ENCODE results near the gene ATP8A1.
A peak's percentile ranks its signal among the peaks of the same experiment; 100 is the strongest.

The ATP8A1 gene

DNA sequence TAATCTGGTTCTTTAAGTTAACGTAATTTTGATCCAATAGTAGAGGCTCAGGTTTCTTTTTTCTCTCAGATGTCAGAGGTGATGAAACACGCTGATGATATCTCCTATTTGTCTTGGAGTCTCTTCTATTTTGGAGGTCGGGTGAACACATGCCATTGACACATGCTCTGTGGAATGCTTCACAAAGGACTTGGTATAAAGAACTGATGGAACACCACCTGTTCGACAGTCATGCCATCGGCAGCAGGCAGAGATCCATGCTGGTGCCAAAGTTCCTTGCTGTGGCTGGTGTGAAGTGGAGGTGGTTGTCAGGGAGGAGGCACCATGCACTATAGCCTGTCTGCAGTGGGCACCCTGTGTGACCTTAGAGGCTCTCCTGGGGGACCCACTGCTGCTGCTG lies 94.9 kb downstream of the ATP8A1 start:
- no peak for DNase-seq

DNA sequence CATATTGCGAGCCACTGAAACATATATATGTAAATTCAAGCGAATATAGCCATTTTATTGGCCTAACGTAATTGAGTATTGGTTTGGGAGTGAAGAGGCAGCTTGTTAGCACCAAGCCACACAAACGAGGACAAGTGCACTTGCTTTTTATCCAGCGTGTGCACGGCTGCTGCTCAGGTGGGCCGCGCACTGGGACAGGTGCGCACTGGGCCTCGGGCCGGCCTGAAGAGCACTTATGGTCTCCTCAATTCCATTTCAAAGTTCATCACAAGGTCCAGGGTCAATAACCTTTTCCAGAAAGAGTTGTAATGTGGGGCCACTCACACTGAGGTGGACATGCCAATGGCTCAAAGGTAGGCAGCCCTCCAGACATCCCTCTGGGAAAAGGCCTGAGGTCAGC lies 95.9 kb downstream of the ATP8A1 start:
- DNase-seq, result no peak

DNA sequence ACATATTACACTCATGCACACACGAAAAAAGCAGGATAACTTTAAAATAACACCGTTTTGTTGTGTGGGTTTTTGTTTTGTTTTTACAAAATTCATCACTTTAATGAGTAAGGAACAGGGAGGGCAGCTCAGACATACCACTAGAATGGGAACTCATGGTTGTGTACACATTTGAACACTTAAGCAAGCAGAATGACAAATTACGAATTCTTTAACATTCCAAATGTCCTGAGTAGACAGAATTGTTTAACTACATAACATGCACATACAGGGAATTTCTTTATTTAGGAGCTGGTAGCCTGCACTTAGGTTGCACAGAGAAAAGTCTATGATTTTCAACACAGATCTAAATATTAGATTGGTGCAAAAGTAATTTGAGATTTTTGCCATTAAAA lies 96.4 kb downstream of the ATP8A1 start:
- no peak for DNase-seq

DNA sequence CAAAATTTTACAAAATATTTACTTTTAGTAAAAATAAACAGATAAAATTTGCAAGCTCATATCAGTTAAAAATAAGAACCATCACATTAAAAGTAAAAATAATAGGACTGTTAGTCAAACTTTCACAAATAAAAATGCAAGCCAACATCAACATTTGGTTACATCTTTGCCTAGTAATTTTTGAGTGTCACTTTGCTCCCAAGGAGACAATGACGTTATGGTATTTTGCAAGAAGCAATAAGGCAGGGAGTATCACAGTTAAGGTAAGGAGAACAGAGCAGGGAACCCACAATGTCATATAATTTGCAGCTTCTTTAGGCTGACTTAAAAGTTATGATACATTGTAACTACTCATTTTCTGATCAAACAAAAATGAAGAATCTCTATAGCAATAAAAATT lies 98.7 kb downstream of the ATP8A1 start:
- DNase-seq, result no peak

DNA sequence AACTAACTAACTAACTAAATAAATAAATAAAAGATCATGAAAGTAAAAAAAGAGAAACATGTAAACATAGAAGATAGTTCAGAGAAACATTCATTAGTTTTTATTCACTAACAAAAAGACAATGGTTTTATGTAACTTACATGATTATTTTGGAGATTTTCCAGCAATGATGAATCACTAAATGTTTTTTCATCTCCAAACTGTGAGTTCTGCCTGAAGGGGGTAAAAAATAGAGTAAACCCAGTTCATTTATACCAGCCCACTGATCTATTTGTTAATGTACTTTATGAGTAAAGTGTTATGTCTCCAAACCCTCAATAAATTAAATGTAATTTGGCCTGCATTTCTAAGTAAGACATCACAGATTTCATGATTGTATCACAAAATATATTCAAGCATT lies 101.1 kb downstream of the ATP8A1 start:
- DNase-seq, result no peak

DNA sequence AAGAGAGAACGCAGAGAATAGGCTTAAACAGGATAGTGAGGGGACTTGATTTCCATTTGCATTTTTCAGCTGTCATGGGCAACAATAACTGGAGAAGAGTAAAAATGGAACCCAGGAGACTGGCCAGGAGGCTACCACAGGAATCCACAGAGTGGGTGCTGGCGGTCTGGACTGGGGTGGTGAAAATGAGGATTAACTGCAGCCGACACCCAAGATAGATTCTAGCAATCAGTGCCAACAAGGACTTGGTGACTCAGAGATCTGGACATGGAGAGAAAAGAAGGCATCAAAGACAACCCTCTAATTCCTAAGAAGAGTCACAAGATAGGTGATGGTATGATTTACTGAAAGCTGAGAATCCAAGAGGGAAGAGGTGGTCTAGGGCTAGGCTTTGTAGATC lies 102.8 kb downstream of the ATP8A1 start:
- DNase-seq, result no peak

DNA sequence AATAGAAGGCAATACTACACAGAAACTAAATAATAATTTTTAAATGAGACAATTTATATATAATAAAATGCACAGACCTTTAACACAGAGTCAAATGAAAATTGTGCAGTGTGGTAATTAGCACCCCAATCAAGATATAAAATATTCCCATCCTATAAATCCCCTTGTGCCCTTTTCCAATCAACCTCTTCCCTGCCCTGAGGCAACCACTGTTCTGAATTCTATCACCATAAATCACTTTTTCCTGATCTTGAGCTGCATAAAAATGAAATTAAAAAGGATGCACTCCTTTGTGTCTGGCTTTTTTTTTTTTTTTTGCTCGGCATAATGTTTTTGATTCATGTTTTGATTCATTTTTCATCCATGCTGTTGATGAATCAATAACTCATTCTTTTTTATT lies 107.0 kb downstream of the ATP8A1 start:
- no peak for DNase-seq

DNA sequence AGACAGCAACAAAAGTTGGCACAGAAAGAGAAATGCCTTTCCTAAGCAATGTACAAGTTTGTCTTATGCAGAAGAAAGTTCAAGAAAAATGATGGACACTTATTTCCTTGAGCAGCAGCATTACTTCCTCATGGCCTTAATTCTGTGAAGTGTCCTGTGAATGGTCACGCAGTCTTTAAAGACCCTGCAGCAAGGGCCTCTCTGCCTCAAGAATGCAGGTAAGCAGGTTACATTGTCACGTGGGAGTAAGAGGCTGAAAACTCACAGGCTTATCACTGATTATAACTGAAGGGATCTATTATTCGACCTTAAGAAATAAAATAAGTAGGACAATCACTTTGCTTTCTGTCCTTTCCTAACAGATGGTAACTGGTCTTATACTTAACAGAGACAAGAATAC lies 109.1 kb downstream of the ATP8A1 start:
- no peak for DNase-seq

DNA sequence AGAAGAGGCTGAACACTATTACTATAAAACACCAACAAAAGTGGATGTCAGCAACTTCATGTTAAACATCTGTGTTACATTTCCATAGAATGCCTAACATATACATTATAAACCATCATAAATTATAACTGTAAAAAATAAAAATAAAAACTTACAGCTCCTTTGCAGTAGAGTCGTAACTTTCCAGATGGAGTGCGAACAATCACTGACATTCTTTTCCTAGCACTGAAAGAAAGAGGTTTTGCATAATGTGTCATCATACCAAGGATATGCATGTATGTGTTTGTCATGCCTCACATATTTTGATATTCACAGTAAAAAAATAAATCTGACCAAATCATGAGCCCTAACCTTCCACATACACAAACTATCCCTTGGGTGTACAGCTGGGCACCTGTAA lies 113.1 kb downstream of the ATP8A1 start:
- DNase-seq, result no peak

DNA sequence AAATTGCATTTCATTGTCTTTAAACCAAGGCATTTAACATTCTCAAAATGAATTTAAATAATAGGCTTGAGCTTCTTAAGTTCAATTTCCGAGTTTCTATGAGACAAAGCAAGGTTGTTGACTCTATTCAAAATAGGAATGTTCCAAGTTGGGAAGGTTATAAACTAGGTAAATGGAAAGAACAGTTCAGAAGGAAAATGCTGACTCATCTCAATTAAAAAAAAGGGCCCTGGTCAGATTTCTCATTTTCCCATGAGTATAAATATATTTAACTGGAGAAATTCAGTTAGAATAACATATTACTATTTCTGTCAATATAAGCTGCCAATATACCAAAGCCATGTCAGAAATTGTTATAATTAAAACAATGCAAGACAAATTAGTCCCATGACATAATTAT lies 113.8 kb downstream of the ATP8A1 start:
- DNase-seq, result no peak

DNA sequence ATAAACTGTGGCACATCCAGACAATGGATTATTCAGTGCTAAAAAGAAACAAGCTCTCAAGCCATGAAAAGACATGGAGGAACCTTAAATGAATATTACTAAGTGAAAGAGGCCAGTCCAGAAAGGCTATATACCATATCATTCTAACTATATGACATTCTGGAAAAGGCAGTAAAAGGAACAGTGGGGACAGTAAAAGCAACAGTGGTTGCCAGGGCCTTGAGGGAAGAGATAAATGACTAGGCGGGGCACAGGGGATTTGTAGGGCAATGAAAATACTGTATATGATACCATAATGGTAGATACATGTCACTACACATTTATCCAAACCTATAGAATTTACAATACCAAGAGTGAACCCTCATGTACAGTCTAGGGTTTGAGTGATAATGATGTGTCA lies 115.3 kb downstream of the ATP8A1 start:
- DNase-seq, result no peak

DNA sequence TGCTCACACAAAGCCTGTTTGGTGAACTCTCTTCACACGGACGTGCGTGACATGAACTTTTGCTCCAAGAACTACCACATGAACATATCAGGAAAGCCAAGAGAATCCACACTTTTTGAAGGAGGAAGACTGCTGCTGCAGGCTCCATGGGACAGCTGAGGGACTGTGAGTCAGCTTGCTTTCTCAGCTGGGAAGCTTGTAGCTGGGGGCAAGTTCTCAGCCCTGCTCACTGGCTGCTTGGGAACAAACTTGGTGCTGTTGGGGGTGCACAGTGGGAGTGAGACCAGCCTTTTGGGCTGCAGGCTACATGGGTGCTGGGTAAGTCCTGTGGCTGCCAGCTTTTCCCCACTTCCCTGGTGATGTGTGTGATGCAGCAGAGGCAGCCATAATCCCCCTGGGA lies 123.9 kb downstream of the ATP8A1 start:
- DNase-seq, result no peak

DNA sequence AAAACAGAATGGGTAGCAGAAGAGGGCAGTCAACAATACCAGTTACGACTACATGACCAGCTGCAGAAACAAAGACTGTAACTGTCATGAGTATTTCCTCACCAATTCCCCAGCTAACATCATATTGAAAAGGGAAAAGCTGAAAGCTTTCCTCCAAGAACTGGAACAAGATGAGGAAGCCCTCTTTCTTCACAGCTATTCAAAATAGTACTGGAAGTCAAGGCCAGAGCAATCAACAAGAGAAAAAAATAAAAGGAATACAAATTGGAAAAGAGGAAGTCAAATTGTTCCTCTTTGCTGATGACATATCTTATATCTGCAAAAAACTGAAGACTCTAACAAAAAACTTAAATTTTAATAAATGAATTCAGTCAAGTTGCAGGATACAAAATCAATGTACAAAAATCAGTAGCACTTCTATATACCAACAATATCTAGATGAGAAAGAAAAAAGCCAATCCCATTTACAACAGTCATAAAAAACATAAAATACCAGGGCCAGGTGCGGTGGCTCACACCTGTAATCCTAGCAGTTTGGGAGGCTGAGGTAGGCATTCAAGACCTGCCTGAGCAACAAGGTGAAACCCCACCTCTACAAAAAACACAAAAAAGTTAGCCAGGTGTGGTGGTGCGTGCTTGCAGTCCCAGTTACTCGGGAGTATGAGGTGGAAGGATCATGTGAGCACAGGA lies 125.4 kb downstream of the ATP8A1 start:
- DNase-seq, result no peak

DNA sequence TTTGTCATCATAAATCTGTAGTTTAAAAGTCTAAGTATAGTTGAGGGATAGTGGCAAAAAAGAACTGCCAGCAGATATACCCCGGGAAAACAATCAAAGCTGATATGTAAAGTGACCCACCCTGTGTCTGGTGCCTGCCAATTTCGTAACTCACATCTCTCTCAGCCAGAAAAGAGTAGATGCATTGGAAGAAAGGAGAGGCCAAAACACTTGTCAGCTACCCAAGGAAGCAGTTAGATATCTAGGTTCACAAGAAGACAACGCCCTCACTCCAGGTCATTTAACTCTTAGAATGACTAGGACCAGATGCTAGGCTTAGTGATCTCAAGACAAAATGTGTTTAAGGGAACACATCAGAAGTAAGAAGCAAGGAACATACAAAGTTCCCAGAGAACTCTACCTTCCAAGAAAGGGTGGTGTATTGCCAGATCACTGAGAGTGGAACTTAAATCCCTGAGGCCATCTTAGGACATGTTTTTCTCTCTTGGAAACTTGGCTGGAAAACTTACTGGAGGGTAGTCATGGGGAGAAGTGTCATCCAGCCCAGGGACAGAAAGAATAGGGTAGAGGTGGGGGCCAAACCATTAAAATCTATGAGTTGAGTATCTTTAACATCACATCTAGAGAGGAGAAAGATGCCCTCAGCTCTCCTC lies 133.7 kb downstream of the ATP8A1 start:
- no peak for DNase-seq

DNA sequence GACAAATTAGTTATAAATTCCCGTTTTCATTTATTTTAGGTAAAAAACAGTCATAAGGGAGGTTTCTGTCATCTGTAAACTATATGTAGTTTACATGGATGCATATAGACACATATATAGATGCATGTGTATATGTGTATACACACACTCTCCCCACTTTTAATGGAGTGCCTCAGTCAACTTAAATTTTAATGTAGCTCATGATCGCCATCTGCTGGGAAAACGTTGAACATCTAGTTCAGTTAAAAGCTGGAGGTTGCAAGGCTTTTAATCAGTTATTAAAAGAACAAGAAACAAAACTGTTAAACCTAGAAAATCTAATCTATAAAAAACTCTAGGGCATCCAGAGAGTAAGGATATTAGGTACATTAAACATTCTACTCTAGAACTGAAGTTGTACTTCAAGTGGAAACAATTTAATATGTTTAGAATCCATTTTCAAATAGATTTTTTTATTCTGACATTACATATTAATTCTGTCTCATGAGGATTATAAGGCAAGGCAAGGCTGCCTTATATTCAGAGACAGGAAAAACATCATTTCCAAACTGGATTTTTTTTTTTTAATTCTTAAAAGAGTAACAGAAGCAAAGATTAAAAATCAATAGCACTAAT lies 137.0 kb downstream of the ATP8A1 start:
- DNase-seq, result peak; percentile 44 to 59

DNA sequence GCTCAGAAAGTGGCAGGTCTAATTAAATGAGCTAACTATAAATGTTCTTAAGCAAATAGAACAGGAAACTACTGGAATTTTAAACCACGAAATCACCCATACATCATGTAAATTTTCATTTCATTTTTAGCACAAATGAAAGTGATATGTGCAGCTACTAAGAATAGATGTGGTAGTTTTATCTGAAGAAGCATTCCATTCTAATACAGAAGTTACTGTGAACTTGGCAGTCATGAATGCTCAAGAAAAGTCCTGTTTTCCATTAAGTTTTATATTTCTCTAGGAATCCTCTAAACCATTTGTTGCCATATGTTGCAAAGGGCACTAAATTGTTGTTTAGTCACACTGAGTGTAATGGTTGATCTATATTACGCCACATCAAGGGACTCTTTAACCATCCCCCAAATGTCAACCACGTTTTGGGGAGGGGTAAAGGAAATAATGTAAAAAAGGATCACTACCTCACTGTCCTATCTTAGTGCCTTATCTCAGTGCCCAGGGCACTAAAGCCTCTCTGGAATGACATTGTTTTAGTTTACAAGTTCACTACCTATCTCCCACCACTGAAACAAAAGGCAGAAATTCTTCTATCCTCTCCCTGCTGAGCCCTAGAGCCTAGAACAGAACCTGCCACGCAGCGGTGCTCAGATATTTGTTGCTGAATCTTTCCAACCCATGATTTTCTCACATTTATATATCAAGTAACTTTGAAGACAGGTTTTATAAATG lies 141.6 kb downstream of the ATP8A1 start:
- DNase-seq, result no peak

DNA sequence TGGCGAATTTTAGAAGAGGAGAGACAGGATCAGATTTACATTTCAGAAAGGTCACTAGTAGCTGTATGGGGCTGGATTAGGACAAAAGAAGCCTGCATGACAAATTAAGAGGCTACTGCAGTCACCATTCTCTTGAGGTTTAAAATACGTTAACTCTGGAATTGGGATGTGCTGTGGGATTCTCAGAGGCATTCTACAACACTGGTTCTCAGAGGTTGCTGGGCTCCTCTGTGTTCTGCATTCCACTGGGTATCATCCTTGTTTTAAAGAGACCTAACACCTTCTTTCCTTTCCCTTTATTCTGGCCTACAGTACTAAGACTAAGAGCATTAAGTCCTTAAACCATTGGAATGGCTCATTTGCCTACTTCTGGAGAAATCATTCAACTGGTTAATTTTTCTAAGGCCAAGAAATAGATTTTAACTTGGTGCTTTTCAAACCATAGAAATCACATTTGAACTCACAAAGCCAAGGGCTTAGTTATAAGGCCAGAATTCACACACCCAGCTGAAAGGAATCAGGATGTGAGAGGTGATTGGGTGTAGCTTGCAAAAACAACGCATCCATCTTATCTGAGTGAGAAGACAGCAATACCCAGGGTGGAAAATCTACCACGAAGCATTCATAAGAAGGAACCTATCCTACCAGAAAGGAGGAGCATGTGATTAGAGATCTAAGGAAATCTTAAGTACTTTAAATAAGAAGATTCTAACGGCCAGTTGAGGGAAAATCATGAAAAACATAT lies 143.0 kb downstream of the ATP8A1 start:
- no peak for DNase-seq

DNA sequence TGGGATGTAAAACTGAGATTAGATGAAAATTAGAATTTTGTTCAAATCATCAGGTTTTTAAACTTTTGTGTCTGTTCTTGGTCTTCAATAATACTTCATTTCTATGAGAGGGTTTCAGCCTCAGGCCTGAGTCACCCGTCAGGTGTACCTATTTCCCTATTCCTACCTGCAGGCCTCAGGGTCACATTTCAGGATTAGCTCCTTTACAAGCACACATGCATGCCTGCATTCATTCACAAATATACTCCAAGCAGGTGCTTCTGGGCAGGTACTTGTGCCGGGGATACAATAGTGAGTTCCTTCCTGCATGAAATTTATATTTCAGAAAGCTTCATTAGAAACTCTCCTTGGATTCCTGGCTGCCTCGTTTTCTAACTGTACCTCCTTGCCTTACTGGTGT lies 144.7 kb downstream of the ATP8A1 start:
- DNase-seq, result no peak

DNA sequence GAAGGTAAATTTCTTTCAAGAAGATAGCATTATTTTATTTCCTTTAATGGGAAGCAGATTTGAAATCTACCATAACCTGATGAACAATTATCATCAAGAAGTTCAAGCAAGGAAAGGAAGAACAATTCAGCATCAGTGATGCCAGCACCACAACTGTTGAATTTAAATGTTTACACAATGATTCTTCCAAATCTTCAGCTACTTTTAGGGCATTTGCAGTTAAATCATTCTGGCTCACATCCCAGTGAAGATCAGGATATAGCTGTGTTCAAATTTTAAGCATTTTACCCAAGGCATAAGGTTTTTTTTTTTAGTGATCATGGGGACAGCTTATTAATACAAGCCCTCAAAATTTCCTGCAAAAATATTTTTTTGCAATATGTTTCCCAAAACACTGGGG lies 146.7 kb downstream of the ATP8A1 start:
- DNase-seq, result no peak

DNA sequence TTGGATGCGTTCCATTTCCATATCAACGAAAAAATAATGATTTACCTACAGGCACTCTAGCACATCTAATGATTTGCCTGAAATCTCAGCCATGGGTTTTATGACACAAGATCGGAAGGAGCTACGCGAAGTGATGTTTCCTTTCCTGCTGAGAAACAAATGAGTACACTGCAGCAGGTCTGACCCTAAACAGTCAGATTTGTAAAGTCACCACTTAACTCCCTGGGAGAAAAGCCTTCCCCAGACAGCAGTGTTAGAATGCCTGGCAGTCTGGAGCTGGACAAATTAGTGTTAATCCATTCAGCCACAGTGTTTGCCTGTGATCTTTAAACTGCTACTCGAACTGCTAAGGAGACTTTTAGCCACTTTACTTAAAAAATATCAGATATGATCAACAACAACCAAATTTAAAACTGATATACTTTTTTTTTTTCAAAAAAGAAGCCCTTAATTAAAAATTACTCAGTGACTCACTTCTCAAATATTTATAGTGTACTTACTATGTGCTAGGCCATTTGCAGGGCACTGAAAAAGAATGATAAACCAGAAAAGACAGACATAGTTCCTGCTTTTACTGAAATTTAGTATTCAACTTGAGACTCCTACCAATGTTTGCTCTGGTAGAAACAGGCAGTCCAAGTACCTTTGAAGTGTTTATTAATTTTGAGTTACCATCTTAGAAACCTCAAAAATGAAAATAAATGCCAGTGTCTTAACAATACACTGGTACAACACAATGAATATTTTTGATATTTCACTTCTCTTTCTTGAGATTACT lies 155.1 kb downstream of the ATP8A1 start:
- no peak for DNase-seq

DNA sequence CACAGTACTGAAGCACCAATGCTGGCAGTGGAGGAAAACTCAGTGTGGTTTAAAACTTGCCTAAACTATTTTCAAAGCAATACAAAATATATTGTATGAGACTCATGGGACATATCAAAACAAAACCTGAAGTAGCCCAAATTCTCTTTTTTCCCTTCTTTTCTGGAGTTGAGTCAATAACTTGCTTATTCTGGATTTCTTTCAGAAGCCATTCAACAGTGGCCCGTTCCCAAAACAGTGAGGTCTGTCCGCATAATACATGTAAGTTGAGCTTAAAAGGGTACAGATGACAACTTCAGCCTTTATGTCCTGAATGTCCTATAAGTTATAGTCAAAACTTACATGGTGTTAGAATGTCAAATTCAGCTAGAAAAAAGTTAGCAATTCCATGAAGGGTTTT lies 158.9 kb downstream of the ATP8A1 start:
- no peak for DNase-seq

DNA sequence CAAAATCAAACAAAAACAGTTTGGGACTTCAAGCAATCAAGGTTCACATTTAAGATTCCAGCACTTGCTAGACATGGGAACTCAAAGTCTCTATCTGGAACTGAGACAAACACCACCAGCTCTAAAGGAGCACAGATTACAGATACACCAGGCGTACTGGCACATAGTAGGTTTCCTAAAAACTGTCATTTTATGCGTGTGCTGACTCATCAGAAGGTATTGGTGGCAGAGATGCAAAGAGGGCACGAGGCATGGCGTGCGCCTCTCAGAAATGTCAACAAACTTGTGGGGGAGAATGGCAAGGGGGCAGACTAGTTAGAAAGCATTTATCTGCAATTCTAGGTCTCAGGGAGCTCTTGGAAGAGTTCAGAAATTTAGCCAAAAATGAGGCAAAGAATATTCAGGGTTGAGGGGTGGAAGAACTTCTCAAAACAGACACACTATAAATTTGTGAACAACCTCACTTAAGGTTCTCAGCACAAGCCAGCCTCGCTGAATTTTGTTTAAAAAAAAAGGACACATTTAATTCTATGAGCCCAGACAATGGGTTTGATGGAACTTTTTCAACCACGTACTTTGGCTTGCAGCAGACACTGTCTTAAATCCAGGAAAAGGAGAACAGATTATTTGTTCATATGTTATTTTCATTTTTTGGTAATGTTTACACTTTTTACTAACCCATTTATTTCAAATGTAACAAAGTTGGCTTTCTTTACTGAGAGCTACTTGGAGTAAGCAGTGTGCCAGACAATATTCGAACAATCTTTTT lies 159.6 kb downstream of the ATP8A1 start:
- DNase-seq, result no peak

Measured in stimulated activated CD4-positive, alpha-beta T cell treated with anti-CD3 and anti-CD28 coated beads, Interleukin-2, amount 100 ng/mL, for 24 hours (primary cell).